Activated CD4-positive, CD25-positive, alpha-beta regulatory T cell treated with anti-CD3 and anti-CD28 coated beads, Interleukin-2, amount 50 U/mL, for 72 hours (primary cell): ENCODE data around the gene METTL3.
"Not testable (repeated sequence)": the region's sequence is repeated elsewhere in the genome, so short reads cannot be mapped to it uniquely, and the experiment has no call there.

Experiments used
- DNase-seq: peaks from one replicate; pipeline ENCODE4 v3.0.0; 2021

METTL3 gene

GRCh38 chr14:21510735-21511657 is at the start of gene METTL3:
Gene METTL3, minus strand, starts transcription at chr14:21511340. Its CDS starts 117 bp downstream, at chr14:21511223.
- DNase-seq = peak; percentile 88

- DNase-seq = no peak
Measured at GRCh38 chr14:21558703-21559170, 47.6 kb upstream of the METTL3 start.

DNA sequence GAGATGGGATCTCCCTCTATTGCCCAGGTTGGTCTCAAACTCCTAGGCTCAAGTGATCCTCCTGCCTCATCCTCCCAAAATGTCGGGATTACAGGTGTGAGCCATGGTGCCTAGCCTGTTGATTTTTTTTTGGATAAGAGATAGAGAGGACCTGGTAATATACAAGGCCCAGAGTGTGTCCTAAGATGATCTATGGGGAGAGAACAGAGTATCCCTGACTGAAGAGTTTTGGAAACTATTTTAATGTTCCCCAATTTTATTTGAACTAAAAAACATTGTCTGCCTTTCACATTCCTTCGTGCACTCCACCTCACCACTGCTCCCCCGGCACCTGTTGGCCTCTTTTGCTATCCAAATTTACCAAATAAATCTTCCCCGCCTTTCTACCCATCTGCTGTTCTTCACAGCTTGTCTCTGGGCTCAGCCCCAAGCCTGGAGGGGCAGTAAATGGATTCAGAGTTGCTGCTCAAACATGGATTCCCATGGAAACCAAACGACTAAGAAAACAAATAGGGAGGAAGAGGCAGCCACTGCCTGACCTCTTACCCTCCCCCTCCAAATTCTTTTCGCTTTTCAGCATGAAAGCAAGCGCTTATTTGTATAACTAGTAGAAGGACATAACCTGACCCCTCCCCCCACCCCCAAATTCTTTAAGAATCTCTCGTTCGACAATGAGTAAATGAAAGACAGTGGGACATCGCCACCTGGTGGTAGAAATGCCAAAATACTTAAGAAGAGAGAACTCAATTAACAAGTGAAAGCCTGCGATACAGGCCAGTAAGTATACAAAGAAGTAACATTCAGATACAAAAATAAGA is 46.2 kb upstream of the METTL3 start:
- DNase-seq = peak; percentile 63

GRCh38 chr14:21556378-21557083 is 45.4 kb upstream of the METTL3 start:
- no peak for DNase-seq

- no peak for DNase-seq
Measured at GRCh38 chr14:21553266-21553665, 42.1 kb upstream of the METTL3 start.

DNA sequence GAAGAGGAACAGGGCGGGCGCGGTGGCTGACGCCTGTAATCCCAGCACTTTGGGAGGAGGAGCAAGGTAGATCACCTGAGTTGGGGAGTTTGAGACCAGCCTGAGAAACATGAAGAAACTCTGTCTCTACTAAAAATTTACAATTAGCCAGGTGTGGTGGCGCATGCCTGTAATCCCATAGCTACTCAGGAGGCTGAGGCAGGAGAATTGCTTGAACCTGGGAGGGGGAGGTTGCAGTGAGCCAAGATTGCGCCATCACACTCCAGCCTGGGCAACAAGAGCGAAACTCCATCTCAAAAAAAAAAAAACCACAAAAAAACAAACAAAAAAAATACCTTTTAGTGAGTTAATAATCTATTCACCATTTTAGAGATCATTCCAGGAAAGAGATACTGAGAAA is 33.4 kb upstream of the METTL3 start:
- DNase-seq = not testable (repeated sequence)

DNA sequence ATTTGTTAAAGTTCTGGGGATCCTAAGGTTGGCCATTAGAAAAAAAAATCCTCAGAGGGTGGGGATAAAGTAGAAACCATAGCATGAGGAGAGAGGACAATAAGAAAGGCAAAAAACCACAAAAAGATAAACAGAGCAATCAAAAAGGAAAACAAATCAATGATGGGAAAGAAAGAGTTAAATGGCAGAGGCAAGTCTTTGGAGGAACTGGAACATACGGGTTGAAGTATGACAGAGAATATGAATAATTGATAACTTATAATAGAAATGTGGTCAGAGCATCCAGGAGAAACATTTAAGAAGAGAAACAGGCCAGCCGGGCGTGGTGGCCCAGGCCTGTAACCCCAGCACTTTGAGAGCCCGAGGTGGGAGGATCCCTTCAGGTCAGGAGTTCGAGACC is 32.8 kb upstream of the METTL3 start:
- no peak for DNase-seq

- no peak for DNase-seq
Measured at GRCh38 chr14:21543521-21543960, 32.4 kb upstream of the METTL3 start.

GRCh38 chr14:21541413-21542074 is 30.4 kb upstream of the METTL3 start:
- DNase-seq = no peak

GRCh38 chr14:21539189-21539940 is 28.2 kb upstream of the METTL3 start:
- no peak for DNase-seq

- no peak for DNase-seq
Measured at GRCh38 chr14:21537090-21537424, 25.9 kb upstream of the METTL3 start.

DNA sequence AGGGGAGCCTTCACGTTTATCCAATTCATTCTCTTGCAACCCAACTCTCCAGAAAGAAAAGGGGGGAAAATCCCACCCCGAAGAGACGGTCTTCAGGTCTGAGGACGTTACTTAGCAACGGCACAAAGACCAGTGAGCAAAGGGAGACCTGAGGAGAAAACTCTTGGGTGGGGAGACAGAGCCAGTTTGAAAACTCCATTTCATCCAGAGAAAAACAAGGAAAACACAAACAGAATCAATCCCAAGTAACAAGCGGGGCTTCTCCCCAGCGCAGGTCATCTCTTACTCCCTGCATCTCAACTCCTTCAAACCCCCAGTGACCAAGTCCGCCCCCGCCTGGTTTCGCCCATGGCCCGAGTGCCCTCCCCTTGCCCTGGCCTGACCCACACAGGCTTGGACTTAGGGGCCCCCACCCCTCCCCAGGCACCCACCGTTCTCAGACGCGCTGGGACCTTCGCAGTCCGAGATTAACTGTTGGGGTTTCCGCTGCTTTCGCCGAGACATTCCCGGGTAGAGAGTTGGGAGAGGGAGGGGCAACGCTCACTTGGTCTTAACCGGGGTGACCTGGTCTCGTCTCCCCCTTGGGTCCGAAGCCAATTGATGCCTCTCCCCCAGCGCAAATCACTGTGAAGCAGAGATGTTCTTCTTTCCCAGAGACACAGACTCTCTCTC is 25.4 kb upstream of the METTL3 start:
- no peak for DNase-seq

- DNase-seq = no peak
Measured at GRCh38 chr14:21535545-21536417, 24.6 kb upstream of the METTL3 start.

DNA sequence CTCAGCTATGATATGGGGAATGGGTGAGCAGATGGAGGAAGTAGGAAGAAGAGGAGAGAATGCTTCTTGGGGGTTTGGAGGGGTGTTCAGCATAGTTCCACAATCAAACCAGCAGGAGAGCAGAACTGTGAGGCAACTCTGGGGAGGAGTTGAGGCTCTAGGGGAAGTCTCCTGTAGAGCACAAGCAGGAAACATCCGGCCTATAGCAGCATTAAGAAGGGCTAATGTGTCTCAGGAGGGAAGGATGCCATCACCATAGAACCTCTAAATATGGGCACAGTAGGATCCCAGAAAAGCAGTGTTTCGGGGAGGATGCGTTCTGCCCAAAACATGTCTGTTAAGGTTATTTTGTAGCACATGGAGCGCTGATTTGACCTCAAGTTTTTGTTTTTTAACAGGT is 23.4 kb upstream of the METTL3 start:
- no peak for DNase-seq

GRCh38 chr14:21533294-21533693 is 22.2 kb upstream of the METTL3 start:
- DNase-seq = no peak

- no peak for DNase-seq
Measured at GRCh38 chr14:21529515-21529914, 18.4 kb upstream of the METTL3 start.

DNA sequence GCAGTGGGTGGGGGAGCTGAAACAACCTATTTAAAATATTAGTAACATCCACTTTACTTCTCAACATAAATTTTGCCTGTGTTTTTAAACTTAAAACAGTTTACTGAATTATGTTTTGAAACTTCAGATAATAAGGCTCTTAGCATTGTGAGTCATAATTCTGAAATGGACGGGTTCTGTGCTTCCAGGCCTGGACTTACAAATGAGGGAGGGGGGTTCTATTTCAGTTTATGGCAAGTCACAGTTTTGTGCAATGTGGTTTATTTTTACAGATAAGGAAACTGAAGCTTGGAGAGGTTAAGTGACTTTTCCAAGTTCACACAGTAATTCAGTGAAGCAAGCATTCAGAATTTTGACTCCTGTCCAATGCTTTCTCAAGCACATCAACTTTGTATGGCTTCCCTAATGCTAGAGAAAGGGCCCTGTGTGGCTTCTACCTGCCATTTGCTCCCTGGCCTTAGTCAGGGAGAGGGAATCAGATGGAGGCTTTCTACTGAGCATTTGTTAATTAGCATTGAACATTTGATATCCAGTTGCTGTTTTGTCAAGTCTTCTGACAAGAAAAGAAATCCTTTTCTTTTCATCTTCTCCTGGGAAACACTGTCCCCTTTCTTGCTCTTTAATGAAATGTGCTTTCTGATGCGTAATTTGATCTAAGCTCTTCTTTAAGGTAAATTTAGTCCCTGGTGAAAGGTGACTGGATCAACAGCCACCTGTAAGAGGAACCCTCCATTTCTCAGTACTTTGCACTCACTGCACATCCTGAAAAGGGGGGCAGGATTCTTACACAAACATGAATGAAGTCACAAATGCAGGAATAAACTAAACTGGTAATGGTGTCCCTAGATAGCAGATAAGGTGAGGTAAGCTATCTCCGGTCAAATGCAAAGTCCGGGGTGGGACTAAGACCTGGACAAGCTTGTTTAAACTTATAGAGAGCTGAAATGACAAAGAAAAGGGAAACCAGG is 17.5 kb upstream of the METTL3 start:
- DNase-seq = no peak

DNA sequence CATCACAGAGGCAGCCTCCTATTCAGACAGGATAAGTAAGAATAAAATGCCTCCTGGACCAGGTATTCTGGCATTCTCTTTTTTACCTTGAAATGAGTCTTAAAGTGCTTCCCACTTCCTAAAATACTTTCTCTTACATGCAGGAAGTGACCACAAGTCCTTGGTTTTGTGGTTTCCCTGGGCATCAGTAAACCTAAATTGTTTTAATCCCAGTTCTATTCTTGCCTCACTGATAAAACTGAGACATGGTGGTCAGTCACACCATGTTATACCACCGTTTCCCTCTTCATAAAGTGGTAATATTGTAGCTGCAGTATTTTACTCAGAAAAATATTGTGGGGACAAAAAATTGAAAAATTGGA is 16.2 kb upstream of the METTL3 start:
- DNase-seq = no peak
